ENCODE results near the gene SERF1A.
"Not testable (repeated sequence)": the region's sequence is repeated elsewhere in the genome, so short reads cannot be mapped to it uniquely, and the experiment has no call there.

The SERF1A gene

GRCh38 chr5:70900533-70901271, at the start of gene SERF1A:
TSS of gene SERF1A (plus strand) at chr5:70900669. CDS start at chr5:70900870, 201 bp downstream.
- DNase-seq = not testable (repeated sequence)

- not testable (repeated sequence) for DNase-seq
Measured at GRCh38 chr5:70866778-70867177, 33.7 kb upstream of the SERF1A start.

GRCh38 chr5:70870626-70871025, 29.8 kb upstream of the SERF1A start:
- not testable (repeated sequence) for DNase-seq

- not testable (repeated sequence) for DNase-seq
Measured at GRCh38 chr5:70896076-70896475, 4.4 kb upstream of the SERF1A start.

GRCh38 chr5:70901272-70901571, 753 bp downstream of the SERF1A start:
- DNase-seq = not testable (repeated sequence)

GRCh38 chr5:70906624-70907023, 6.2 kb downstream of the SERF1A start:
- not testable (repeated sequence) for DNase-seq

GRCh38 chr5:70916829-70917228, 16.4 kb downstream of the SERF1A start:
- not testable (repeated sequence) for DNase-seq

- not testable (repeated sequence) for DNase-seq
Measured at GRCh38 chr5:70925211-70925562, 24.7 kb downstream of the SERF1A start.

GRCh38 chr5:70931709-70932368, 31.4 kb downstream of the SERF1A start:
- DNase-seq = not testable (repeated sequence)

GRCh38 chr5:70932560-70932959, 32.1 kb downstream of the SERF1A start:
- not testable (repeated sequence) for DNase-seq

- DNase-seq = not testable (repeated sequence)
Measured at GRCh38 chr5:70953068-70953467, 52.6 kb downstream of the SERF1A start.

Measured in stimulated activated naive CD4-positive, alpha-beta T cell (primary cell).